HFF-Myc (cell line): ENCODE measurements around the gene IZUMO1R.

Experiments used
- DNase-seq: peaks from one replicate; pipeline ENCODE4 v3.0.0-alpha.2; 2011; ENCODE audit warnings: low read depth; ENCODE audit errors: extremely low read depth
- H3K4me3 ChIP-seq: replicated peaks from 2 replicates; pipeline ENCODE4 v1.5.1; 2011; ENCODE audit warnings: low read depth, mild to moderate bottlenecking, control low read depth, low read length
- TF ChIP-seq, protein P1 (sequence below): IDR thresholded peaks from 2 replicates; pipeline ENCODE4 v1.5.1; 2012; ENCODE audit warnings: mild to moderate bottlenecking, low read depth, low read length, control low read depth; ENCODE audit errors: missing control alignments

The IZUMO1R gene

DNA sequence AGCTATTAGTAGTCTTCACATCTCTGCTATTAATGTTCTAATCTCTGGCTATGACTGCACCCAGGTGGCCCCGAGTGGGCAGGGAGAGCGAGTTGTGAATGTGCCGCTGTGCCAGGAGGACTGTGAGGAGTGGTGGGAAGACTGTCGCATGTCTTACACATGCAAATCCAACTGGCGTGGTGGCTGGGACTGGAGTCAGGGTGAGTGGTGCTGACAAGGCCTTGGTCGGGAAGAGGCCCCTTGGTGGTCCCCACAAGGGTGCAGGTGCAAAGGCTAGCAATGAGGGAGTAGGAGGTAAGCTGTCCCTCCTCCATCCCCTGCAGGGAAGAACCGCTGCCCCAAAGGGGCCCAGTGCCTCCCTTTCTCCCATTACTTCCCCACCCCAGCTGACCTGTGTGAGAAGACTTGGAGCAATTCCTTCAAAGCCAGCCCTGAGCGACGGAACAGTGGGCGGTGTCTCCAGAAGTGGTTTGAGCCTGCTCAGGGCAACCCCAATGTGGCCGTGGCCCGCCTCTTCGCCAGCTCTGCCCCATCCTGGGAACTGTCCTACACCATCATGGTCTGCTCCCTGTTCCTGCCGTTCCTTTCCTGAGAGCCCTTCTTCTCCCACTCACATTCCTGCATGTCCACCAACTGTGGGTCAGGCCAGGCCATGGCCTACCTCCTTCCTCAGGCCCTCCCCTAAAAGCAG, 2.9 kb downstream of the IZUMO1R start:
- DNase-seq, result no peak
- TF ChIP-seq, protein P1, sequence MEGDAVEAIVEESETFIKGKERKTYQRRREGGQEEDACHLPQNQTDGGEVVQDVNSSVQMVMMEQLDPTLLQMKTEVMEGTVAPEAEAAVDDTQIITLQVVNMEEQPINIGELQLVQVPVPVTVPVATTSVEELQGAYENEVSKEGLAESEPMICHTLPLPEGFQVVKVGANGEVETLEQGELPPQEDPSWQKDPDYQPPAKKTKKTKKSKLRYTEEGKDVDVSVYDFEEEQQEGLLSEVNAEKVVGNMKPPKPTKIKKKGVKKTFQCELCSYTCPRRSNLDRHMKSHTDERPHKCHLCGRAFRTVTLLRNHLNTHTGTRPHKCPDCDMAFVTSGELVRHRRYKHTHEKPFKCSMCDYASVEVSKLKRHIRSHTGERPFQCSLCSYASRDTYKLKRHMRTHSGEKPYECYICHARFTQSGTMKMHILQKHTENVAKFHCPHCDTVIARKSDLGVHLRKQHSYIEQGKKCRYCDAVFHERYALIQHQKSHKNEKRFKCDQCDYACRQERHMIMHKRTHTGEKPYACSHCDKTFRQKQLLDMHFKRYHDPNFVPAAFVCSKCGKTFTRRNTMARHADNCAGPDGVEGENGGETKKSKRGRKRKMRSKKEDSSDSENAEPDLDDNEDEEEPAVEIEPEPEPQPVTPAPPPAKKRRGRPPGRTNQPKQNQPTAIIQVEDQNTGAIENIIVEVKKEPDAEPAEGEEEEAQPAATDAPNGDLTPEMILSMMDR, result no peak
- no peak overlapping the region for H3K4me3 ChIP-seq

DNA sequence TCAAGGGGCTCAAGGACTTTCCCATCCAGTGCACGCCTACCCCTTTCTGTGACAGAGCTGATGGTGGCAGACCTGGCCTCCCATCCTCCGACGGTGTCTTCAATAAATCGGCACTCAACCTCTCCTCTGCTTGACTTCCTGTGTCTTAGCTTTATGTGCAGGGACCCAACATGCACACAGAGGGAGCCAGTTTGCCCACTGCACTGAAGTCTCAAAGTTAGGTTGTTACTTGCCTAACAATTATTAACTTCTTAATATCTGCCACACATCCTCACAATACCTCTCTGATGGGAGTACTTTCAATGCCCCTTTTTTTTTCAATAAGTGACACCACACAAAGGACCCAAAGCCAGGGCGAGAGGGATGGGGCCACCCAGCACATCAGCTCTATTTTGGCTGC, 3.6 kb downstream of the IZUMO1R start:
- H3K4me3 ChIP-seq, result no peak overlapping the region
- TF ChIP-seq, protein P1, result no peak
- no peak for DNase-seq

DNA sequence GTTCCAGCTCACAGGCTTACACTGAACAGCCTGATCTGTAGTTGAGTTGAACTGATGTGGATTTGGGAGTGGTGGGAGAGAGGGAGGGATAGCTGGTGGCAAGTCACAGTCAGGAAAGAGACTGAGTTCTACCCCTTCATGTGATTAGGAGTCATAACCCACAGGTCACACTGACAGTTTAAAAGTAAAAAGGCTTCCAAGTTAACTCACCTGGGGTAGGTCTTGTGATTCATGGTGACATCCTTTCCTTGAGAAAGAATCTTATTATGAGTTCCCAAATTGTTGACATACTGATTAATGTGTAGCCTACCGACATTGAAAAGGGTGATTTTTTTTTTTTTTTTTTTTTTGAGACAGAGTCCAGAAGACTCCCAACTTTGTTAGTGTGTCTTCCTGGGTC, 5.4 kb downstream of the IZUMO1R start:
- TF ChIP-seq, protein P1, result no peak
- DNase-seq, result no peak
- no peak overlapping the region for H3K4me3 ChIP-seq

DNA sequence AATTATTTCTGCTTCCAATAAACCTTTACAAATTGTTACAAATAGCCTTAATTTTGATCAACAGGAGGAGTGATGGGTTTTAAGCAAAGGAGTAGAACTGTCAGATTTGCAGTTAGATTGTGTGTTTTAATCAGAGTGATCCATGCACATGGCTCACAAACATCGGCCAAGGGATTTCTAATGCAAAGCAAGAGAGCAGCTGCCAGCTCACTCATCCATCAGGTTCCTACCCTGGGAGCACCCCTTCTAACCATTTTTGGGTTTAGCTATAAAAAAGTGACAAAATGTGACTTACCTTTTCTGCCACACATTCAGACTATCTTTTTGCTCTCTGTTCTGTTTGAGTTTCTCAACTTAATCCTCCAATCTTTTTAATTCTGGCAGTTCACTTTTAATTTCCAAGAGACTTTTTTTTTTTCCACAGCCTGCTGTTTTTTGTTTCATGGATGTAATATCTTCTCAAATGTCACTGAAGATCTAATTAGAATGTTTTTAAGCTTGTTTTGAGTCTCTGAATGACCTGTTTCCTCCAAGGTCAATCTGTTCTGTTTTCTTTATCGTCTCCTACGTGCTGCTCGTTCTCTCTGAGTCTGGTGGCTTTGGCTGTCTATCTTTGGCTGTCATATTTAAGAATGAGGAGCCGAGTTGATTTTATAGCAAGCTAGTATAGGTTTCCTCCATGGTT, 6.0 kb downstream of the IZUMO1R start:
- H3K4me3 ChIP-seq, result no peak overlapping the region
- no peak for DNase-seq
- TF ChIP-seq, protein P1, result no peak

DNA sequence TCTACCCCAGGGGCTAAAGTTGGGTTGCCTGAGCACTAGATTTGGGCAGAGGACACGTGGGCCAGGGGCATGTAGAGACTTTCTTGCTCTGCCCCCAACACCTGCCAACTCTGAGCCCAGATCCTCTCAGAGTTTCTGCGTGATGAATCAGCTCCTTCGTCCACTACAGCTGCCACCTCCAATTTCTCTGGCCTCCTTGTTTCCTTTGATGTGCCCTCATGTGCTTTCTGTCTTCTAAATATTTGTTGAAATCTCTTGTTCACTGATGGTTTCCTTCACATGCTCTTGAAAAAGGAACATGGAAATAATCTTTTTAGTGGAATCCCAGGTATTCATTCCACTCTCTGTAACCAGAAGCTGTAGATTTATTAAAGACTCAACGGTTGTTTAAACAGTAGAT, 8.0 kb downstream of the IZUMO1R start:
- DNase-seq, result no peak
- TF ChIP-seq, protein P1, result no peak
- no peak overlapping the region for H3K4me3 ChIP-seq

DNA sequence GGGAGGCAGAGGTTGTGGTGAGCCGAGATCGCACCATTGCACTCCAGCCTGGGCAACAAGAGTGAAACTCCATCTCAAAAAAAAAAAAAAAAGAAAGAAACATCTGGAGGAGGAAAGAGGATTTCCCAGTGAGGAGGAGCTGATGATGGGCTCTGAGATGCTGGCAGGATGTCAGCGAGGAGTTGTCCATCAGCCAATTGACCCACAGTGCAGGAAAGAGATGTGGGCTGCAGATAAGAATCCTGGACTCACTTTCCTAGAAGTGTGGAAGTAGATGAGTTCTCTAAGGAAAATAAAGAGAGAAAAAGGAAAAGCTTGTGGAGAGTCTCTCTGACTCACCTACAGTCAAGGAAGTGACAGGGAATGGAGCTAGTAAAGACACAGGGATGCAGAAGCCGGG, 9.7 kb downstream of the IZUMO1R start:
- no peak for DNase-seq
- H3K4me3 ChIP-seq, result no peak overlapping the region
- TF ChIP-seq, protein P1, result no peak
